H9 (cell line): Measurements from ENCODE around the gene NOTUM. TPM values are rescaled to one million over a fixed set of nuclear protein-coding genes. Genes with fewer than 3 reads are reported as not detected.

Experiments
- DNase-seq: peaks from one replicate; pipeline ENCODE4 v3.0.0-alpha.2; 2017
- H2AFZ ChIP-seq: one replicate; pipeline ENCODE4 v1.6.1; 2013; ENCODE audit warnings: mild to moderate bottlenecking, low read length, control low read depth, moderate library complexity
- H2AK5ac ChIP-seq: 2 replicates; pipeline ENCODE4 v1.6.1; 2013; ENCODE audit warnings: low read length, control low read depth, mixed read lengths; ENCODE audit not compliant: insufficient read length
- H2BK120ac ChIP-seq: one replicate; pipeline ENCODE4 v1.6.1; 2013; ENCODE audit warnings: low read depth, mild to moderate bottlenecking, low read length, control low read depth, inconsistent platforms; ENCODE audit not compliant: poor library complexity, severe bottlenecking
- H2BK12ac ChIP-seq: 2 replicates; pipeline ENCODE4 v1.6.1; 2013; ENCODE audit warnings: low read length, control low read depth, mixed read lengths, low read depth; ENCODE audit not compliant: insufficient read length
- H2BK15ac ChIP-seq: 2 replicates; pipeline ENCODE4 v1.6.1; 2013; ENCODE audit warnings: low read depth, low read length, control low read depth
- H2BK20ac ChIP-seq: one replicate; pipeline ENCODE4 v1.6.1; 2013; ENCODE audit warnings: low read depth, mild to moderate bottlenecking, low read length, control low read depth, inconsistent platforms; ENCODE audit not compliant: poor library complexity, severe bottlenecking
- H2BK5ac ChIP-seq: 2 replicates; pipeline ENCODE4 v1.6.1; 2013; ENCODE audit warnings: low read length, control low read depth, mixed read lengths; ENCODE audit not compliant: insufficient read length
- H3K14ac ChIP-seq: 2 replicates; pipeline ENCODE4 v1.6.1; 2013; ENCODE audit warnings: low read length, control low read depth; ENCODE audit not compliant: insufficient read depth
- H3K18ac ChIP-seq: 2 replicates; pipeline ENCODE4 v1.6.1; 2013; ENCODE audit warnings: low read depth, mild to moderate bottlenecking, mixed read lengths, low read length, control low read depth; ENCODE audit not compliant: insufficient read length
- H3K23ac ChIP-seq: 2 replicates; pipeline ENCODE4 v1.6.1; 2013; ENCODE audit warnings: low read length, control low read depth, mixed read lengths, low read depth; ENCODE audit not compliant: insufficient read length
- H3K23me2 ChIP-seq: 2 replicates; pipeline ENCODE4 v1.6.1; 2013; ENCODE audit warnings: low read depth, mild to moderate bottlenecking, mixed read lengths, low read length, control low read depth; ENCODE audit not compliant: insufficient read length, poor library complexity, severe bottlenecking
- H3K27ac ChIP-seq: 2 replicates; pipeline ENCODE4 v1.5.1; 2013; ENCODE audit warnings: low read length, control low read depth, mixed read lengths, low read depth; ENCODE audit not compliant: insufficient read length
- H3K27me3 ChIP-seq: 2 replicates; pipeline ENCODE4 v1.6.1; 2013; ENCODE audit warnings: low read length, control low read depth, inconsistent platforms; ENCODE audit not compliant: insufficient read depth
- H3K4ac ChIP-seq: 2 replicates; pipeline ENCODE4 v1.6.1; 2013; ENCODE audit warnings: low read depth, mild to moderate bottlenecking, control low read depth, inconsistent platforms, low read length, moderate library complexity
- H3K4me1 ChIP-seq: 2 replicates; pipeline ENCODE4 v1.6.1; 2013; ENCODE audit warnings: low read length, control low read depth, inconsistent platforms; ENCODE audit not compliant: insufficient read depth
- H3K4me2 ChIP-seq: 2 replicates; pipeline ENCODE4 v1.6.1; 2013; ENCODE audit warnings: low read length, control low read depth, mixed read lengths; ENCODE audit not compliant: insufficient read length, insufficient read depth
- H3K56ac ChIP-seq: 2 replicates; pipeline ENCODE4 v1.6.1; 2013; ENCODE audit warnings: low read depth, mild to moderate bottlenecking, mixed read lengths, low read length, control low read depth; ENCODE audit not compliant: insufficient read length
- H3K79me1 ChIP-seq: 2 replicates; pipeline ENCODE4 v1.6.1; 2013; ENCODE audit warnings: low read depth, mild to moderate bottlenecking, moderate library complexity, low read length, control low read depth, inconsistent platforms; ENCODE audit not compliant: insufficient read depth, poor library complexity, severe bottlenecking
- H3K79me2 ChIP-seq: 2 replicates; pipeline ENCODE4 v1.6.1; 2013; ENCODE audit warnings: low read length, control low read depth, inconsistent platforms; ENCODE audit not compliant: insufficient read depth
- H3K9ac ChIP-seq: 2 replicates; pipeline ENCODE4 v1.6.1; 2013; ENCODE audit warnings: low read length, control low read depth, mixed read lengths; ENCODE audit not compliant: insufficient read length; ENCODE audit errors: extremely low read depth
- H3K9me3 ChIP-seq: one replicate; pipeline ENCODE4 v1.6.1; 2013; ENCODE audit warnings: low read depth, low read length, inconsistent platforms; ENCODE audit not compliant: control insufficient read depth
- H3T11ph ChIP-seq: one replicate; pipeline ENCODE4 v1.6.1; 2013; ENCODE audit warnings: mild to moderate bottlenecking, low read length, control low read depth, inconsistent platforms
- H4K20me1 ChIP-seq: one replicate; pipeline ENCODE4 v1.6.1; 2013; ENCODE audit not compliant: control insufficient read depth, insufficient read length, insufficient read depth
- H4K5ac ChIP-seq: 2 replicates; pipeline ENCODE4 v1.6.1; 2013; ENCODE audit warnings: low read depth, mild to moderate bottlenecking, mixed read lengths, low read length, control low read depth; ENCODE audit not compliant: insufficient read length
- H4K8ac ChIP-seq: replicated peaks from 2 replicates; pipeline ENCODE4 v1.6.1; 2013; ENCODE audit warnings: low read length, control low read depth, mixed read lengths, low read depth; ENCODE audit not compliant: insufficient read length
- H4K91ac ChIP-seq: 2 replicates; pipeline ENCODE4 v1.6.1; 2013; ENCODE audit warnings: low read depth, mild to moderate bottlenecking, moderate library complexity, mixed read lengths, low read length, control low read depth; ENCODE audit not compliant: insufficient read length
- H3K27ac Mint-ChIP-seq, 3 experiments: 2 replicates in 2 of 3; 3 replicates in 1 of 3; pipeline ENCODE4 v1.8.0; 2020 to 2021; ENCODE audit warnings: mixed read lengths in 3 of 3, mild to moderate bottlenecking in 1 of 3, moderate library complexity in 1 of 3
- H3K27me3 Mint-ChIP-seq: 2 replicates; pipeline ENCODE4 v1.8.0; 2021; ENCODE audit warnings: low read depth, mild to moderate bottlenecking, moderate library complexity, mixed read lengths
- H3K36me3 Mint-ChIP-seq, 3 experiments: 2 replicates in 2 of 3; 3 replicates in 1 of 3; pipeline ENCODE4 v1.8.0; 2020 to 2021; ENCODE audit warnings: low read depth in 3 of 3, mixed read lengths in 3 of 3; ENCODE audit not compliant: insufficient read depth in 1 of 3
- H3K4me1 Mint-ChIP-seq, 2 experiments: 2 replicates each; pipeline ENCODE4 v1.8.0; 2020; ENCODE audit warnings: mixed read lengths in 2 of 2
- H3K4me3 Mint-ChIP-seq, 2 experiments: 2 replicates in 1 of 2; 3 replicates in 1 of 2; pipeline ENCODE4 v1.8.0; 2020 to 2021; ENCODE audit warnings: mild to moderate bottlenecking in 2 of 2, mixed read lengths in 2 of 2, moderate library complexity in 1 of 2
- H3K9me3 Mint-ChIP-seq, 2 experiments: 2 replicates in 1 of 2; 3 replicates in 1 of 2; pipeline ENCODE4 v1.8.0; 2020; ENCODE audit warnings: mild to moderate bottlenecking in 2 of 2, mixed read lengths in 2 of 2, moderate library complexity in 1 of 2
- WGBS: extraction: QIAGEN DNeasy Blood & Tissue Kit; methylation state at CpG from one replicate; pipeline ENCODE4 v1.1.7; 2013; ENCODE audit warnings: missing lambda C conversion rate, low lambda C conversion rate, mixed read lengths; ENCODE audit not compliant: insufficient read length; ENCODE audit errors: extremely low coverage; 5-methylcytosine and 5-hydroxymethylcytosine counted together
- total RNA-seq: library from RNA; stranded (reverse); gene quantifications from 2 replicates; pipeline ENCODE4 v1.2.1, GENCODE V29; 2021
- TF ChIP-seq, protein P1 (sequence below): fragments of 200-600 bp; sonication (generic); conservative IDR thresholded peaks from 3 replicates; pipeline ENCODE4 v1.8.0; 2021; ENCODE audit warnings: antibody characterized with exemption, mild to moderate bottlenecking

NOTUM gene
- total RNA-seq, 1 experiment from 2014 or later: 2.1 TPM

DNA sequence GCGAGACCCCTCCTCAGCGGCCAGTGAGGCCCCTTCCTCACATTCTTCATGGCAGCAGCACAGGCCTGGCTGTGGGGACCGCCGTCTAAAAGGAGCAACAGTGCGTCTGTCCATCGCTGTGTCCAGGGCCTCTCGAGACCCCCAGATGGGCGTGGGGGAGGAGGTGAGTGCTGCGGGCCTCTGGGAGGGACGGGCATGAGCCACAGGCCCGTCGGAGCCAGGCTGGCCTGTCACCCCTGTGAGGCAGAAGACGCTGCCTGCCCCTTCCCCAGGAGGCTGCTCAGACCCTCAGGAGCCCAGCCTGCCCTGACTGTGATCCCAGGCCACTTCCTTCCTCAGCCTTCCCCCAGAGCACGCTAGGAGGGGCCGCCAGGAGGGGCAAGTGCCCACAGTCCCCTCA is 21.8 kb downstream of the NOTUM start:
- Histone ChIP-seq H2AK5ac (no peak overlapping the region), H3K18ac (no peak overlapping the region), H3K27ac (no peak overlapping the region), H2AFZ (no peak overlapping the region), H4K8ac (no peak overlapping the region), H3K56ac (no peak overlapping the region), H3K23me2 (peaks cover 4% of the 10 kb centered on the region), H2BK20ac (no peak overlapping the region), H3K9ac (no peak overlapping the region), H3K79me2 (peaks cover 2% of the 10 kb centered on the region; the same call in 1 of the 2 replicates), H2BK12ac (no peak overlapping the region), H3K9me3 (no peaks in the 10 kb centered on the region), H3K4me1 (no peaks in the 10 kb centered on the region; the same call in 1 of the 2 replicates), H3K4me2 (no peak overlapping the region), H2BK120ac (no peak overlapping the region), H3K23ac (no peak overlapping the region), H3K14ac (no peak overlapping the region), H3K4ac (no peak overlapping the region), H4K5ac (no peak overlapping the region), H3K27me3 (no peaks in the 10 kb centered on the region), H2BK15ac (no peak overlapping the region), H4K20me1 (peaks cover 4% of the 10 kb centered on the region), H4K91ac (no peak overlapping the region), H2BK5ac (no peak overlapping the region), H3T11ph (no peak overlapping the region), H3K79me1 (peaks cover 3% of the 10 kb centered on the region)
- Mint-ChIP-seq H3K27ac (no peak overlapping the region; a peak in 1 of 7 replicates), H3K27me3 (peaks cover 54% of the 10 kb centered on the region), H3K4me3 (no peak overlapping the region), H3K4me1 (peaks cover 8 to 27% of the 10 kb centered on the region in 2 experiments), H3K36me3 (peaks cover 3 to 17% (median 7%) of the 10 kb centered on the region in 3 experiments; a peak in 6 of 7 replicates), H3K9me3 (no peaks in the 10 kb centered on the region)
- WGBS: no CpG with 5 or more reads among the region's 15 CpGs
- no peak for DNase-seq
- TF ChIP-seq, protein P1, sequence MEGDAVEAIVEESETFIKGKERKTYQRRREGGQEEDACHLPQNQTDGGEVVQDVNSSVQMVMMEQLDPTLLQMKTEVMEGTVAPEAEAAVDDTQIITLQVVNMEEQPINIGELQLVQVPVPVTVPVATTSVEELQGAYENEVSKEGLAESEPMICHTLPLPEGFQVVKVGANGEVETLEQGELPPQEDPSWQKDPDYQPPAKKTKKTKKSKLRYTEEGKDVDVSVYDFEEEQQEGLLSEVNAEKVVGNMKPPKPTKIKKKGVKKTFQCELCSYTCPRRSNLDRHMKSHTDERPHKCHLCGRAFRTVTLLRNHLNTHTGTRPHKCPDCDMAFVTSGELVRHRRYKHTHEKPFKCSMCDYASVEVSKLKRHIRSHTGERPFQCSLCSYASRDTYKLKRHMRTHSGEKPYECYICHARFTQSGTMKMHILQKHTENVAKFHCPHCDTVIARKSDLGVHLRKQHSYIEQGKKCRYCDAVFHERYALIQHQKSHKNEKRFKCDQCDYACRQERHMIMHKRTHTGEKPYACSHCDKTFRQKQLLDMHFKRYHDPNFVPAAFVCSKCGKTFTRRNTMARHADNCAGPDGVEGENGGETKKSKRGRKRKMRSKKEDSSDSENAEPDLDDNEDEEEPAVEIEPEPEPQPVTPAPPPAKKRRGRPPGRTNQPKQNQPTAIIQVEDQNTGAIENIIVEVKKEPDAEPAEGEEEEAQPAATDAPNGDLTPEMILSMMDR: no peak
